GM19240 (cell line): Measurements from ENCODE around the gene SEC22B.
"Not testable (repeated sequence)": the region's sequence is repeated elsewhere in the genome, so short reads cannot be mapped to it uniquely, and the experiment has no call there.

Experiments
- DNase-seq: peaks from one replicate; pipeline ENCODE4 v3.0.0; 2011; ENCODE audit warnings: low spot score; ENCODE audit not compliant: insufficient read length

The SEC22B gene

DNA sequence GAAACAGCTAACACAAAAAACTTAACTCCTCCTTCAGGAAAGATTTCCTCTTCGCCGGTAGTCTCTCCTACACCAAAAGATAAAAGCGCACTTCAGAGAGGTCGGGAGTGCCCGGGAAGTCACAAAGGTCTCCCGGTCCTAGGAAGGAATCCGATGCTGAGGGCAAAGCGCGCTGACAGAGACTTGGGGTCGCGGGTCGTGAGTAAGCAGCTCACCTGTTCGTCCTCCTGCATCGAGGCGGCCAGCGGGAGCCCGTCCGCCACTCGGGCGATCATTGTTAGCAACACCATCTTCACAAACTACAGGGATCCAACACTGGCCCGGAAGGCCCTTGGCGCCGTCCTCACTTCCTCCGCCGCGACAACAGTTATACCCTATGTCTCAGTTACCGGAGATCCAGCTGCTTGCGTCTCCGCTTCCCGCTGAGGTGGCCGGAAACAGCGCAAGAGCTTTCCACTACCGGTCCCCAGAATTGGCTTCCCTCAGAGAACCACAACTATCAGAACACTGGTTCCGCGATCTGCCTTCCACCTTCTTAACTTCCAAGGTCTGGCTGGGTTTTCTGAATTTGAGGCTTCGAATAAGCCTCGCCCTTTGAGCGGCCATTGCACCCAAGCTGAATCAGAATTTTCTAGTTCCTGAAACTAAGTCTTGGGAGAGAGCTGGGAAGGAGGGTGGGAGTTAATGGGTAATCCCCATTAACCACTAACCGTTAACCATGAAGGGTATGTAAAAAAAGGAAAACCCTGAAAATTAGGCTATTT is at the start of gene SEC22B:
Gene SEC22B, minus strand, starts transcription at position 429 of the 764 bp plus-strand sequence. Its CDS starts 139 bp downstream, at position 290.
- DNase-seq: peak; percentile 50

DNA sequence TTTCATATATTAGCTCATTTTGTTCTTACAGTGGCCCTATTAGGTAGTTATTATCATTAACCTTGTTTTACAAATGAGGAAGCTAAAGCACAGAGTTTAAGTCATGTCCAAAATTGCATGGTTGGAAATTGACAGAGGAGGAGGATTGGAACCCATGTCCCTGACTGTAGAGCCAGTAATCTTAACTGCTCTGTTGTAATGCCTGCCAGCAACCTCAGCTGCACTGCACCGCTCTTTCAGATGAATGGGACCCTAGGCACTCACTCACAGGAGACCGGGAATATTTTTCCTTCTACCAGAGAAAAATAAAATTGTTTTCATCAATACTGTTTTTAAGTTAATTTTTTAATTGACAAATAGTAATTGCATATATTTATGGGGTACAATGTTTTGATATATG is 41.6 kb upstream of the SEC22B start:
- DNase-seq: not testable (repeated sequence)

DNA sequence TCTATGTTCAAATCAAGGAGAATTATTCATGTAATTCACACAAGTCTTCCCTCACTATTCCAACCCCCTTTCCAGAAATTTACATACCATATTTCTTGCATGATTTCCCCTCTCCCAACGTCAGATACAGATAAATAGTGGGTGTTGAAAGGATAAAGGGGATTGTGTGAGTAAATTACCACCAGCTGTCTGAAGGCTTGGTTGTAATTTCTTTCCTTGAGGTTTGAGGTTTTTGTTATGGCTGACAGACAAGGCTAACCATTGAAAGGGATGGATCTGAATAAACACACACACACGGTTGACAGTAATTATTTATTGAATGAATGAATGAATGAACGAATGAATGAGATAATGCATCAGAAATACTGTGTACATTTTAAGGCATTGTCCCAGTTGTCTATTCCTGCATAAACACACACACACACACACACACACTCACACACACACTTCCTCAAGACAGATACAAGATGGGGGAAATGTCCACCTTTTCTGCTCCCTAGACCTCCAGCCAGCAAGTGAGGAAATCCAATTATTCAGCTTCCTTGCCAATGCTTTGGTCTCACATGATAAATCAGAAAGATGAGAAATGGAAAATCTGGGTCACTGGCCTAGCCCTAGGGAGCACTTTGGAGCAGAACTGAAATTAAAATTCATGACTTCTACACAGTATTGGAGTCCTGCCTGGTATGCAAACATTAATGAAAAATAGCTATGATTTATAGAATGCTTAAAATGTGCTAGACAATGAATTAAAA is 41.0 kb upstream of the SEC22B start:
- DNase-seq: not testable (repeated sequence)

DNA sequence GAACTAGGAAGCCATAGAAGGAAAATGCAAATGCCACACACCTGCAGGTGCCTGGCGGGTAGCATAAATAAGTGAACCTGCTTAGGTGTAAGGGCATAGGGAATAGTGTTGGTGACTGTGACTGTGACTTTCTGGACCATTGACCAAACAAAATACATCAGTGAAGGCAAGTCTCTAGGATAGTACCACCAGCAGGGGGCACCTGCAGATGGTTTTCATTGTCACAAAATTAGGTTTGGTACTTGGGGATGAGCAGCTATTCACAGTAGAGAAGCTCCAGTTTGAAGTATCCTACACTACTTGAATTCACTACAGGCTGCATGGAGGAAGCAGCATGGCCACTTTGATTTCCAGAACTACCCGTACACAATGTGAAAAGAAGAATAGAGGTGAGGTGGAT is 37.3 kb upstream of the SEC22B start:
- not testable (repeated sequence) for DNase-seq

DNA sequence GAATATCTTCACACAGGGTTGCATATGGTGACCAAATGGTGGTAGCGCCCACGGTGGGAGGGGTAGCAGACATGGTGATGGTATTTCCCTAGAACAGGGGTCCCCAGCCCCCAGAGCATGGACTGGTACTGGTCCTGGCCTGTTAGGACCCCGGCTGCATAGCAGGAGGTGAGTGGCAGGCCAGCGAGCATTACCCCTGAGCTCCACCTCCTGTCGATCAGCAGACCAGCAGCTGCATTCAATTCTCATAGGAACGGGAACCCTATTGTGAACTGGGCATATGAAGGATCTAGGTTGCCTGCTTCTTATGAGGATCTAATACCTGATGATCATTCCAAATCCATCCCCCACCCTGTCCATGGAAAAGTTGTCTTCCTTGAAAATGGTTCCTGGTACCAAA is 34.4 kb upstream of the SEC22B start:
- not testable (repeated sequence) for DNase-seq

DNA sequence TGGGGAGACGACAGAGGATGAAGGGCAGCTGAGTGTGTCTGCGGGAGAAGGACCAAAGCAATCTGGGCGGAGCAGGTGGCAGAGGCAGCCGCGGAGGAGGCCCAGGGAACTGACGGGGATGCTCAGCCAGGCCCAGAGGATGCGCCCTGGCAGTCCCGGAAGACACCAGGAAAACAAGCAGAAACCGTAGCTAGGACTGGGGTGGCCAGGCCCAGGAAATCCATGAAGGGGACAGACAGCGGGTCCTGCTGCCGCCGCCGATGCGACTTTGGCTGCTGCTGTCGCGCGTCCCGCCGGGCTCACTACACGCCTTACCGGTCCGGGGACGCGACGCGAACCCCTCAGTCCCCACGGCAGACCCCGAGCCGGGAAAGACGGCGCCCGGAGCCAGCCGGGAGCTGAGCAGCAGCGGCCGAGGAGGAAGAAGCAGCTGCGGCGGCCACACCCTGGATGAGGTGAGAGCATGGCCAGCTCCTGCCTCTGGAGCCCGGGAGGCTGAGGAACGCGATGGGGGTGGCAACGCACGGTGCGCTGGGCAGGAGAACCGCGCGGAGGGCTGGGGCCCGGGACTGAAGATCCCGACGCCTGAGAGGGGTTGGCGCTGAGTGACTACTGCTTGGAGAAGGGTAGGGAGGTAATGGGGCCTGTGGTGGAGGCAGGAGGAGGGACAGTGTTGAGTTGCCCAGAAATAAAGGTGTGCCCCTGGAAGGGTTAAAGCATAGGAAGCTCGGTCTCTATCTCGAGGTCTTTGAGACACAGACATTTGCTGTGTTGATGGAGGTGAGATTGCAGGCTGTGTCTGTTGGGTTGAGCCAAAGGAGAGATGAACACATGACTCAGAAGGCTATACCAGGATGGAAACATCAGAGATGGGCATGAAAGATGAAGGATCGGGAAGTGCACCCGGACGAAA is 20.8 kb upstream of the SEC22B start:
- DNase-seq: not testable (repeated sequence)

DNA sequence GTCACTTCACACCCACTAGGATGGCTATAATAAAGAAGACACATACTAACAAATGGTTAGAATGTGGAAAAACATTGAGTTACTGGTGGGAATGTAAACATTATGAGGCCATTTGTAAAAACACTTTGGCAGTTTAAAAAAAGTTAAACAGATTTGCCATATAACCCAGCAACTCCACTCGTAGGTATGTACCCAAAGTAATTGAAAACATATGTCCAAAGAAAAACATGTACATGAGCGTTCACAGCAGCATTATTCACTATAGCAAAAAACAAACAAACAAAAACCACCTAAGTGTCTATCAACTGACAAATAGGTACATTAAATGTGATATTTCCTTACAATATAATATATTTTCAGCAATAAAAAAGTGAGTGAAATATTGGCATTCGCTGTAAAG is 12.3 kb upstream of the SEC22B start:
- DNase-seq: not testable (repeated sequence)

DNA sequence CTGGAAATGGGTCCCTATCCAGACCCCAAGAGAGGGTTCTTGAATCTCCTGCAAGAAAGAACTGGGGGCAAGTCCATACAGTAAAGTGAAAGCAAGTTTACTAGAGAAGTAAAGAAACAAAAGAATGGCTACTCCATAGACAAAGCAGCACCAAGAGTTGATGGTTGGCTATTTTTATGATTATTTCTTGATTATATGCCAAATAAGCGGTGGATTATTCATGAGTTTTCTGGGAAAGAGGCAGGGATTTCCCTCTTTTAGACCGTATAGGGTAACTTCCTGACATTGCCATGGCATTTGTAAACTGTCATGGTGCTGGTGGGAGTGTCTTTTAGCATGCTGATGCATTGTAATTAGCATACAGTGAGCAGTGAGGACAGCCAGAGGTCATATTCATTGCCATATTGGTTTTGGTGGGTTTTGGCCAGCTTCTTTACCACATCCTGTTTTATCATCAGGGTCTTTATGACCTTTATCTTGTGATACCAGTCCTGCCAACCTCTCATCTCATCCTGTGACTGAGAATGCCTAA is 5.9 kb upstream of the SEC22B start:
- DNase-seq: not testable (repeated sequence)

DNA sequence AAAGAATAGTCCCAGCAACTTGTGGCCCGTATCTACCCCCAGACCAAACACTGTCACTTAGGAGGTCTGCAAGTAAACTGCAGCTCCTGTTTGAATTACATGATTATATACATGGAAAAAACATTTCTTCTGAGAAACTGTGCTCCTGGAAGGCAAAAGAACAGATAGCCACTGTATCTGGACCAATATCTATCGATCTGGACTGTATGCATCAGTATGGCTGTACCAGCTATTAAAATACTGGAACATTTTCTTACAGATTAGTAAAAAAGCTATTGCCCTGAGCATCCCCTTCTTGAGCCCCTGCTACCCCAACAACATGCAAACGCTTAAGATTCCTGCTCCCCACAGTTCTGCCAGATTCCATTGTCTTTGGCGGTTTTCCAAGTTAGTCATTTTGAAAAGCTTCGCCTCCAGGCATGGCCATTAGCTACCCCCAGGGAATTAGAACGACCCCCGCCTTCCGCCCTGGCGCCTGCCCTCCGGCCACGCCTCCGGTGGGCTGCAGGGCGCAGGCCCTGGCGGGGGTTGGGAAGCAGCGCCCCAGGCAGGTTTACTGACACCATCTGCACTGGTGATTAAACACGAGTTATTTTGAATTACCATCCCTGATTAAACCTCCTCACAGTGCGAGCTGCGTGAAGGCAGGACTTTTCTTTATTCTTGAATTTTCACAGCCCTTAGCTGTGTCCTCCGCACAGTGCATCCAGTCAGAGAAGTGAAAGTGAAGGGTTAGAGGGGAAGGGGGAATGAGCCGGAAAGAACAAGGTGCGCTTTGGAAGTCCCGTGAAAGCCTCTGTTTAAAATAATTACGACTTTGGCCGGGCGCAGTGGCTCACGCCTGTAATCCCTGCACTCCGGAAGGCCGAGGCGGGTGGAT is 3.7 kb upstream of the SEC22B start:
- not testable (repeated sequence) for DNase-seq

DNA sequence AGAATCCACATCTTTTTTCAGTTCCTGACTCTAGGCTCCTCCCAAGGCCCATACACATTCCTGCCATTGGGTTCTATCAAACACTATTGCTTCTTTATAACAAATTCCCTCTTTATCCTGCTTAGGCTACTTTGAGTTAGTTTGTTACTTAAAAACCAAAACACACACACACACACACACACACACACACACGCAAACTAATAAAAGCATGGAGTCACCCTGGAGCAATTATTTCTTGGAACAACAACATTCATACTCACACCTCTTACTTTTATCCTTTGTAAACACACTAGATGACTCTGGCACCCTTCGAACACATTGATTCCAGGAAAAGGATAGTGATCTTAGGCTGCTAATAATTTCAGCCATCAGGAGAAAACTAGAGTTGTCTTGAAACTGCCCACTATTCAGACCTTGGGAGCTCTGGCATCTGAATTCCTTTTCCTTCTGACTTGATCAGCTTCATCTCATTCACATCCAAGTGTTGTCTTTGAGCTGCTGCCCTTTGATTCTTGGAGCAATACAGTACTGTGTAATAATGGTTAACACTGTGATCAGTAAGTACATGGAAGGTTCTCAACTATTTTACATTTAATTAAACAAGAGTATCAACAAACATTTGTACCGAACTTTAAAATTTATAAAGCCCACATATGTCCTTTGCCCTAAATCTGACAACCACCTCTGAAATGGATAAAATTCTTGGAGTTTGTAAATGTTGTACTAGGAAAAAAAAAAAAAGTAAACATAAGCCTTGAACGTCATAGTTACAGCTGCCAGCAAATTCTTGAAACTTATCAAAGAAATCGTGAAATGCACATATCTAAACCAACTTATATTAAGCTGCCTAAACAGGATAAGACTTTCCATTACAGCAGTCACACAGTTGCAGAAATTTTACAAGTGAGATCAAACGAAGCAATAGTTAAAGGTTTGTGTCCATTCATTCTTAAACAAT is 2.8 kb upstream of the SEC22B start:
- DNase-seq: no peak

DNA sequence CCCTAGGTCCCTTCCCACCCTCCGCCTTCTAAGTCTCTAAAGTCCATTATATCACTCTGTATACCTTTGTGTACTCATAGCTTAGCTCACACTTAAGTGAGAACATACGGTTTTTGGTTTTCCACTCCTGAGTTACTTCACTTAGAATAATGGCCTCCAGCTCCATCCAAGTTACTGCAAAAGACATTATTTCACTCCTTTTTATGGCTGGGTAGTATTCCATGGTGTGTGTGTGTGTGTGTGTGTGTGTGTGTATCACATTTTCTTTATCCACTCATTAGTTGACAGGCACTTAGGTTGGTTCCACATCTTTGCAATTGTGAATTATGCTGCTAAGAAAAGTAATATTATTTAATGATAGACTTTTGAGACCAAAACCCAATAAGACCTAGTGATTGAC is 1.7 kb upstream of the SEC22B start:
- not testable (repeated sequence) for DNase-seq

DNA sequence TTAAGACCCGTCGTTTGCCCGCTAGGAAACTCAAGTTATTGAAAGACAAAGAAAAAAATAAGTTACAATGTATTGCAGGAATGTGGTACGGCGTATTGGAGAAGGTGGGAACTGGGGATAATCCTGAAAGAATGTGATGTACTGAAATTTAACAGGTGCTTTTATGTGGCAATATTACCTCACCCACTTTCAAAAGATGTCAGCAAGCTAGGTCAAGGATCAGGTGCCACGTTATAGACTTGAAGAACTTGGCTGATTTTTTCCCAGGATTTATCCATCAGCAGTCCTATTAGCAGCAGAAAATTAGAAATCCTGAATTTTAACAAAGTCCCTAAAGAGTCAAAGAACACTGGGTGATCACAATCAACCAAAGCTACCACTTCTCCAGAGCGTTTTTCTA is 632 bp downstream of the SEC22B start:
- not testable (repeated sequence) for DNase-seq

DNA sequence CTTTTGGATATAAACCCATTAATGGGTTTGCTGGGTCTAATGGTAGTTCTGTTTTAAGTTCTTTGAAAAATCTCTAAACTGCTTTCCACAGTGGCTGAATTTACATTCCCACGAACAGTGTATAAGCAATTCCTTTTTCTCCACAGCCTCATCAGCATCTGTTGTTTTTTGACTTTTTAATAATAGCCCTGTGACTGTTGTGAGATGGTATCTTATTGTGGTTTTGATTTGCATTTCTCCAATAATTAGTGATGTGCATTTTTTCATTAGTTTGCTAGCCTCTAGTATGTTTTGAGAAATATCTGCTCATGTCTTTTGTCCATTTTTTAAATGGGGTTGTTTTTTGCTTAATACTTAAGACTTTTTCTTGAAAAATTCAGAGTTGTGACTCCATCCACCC is 11.6 kb downstream of the SEC22B start:
- not testable (repeated sequence) for DNase-seq

DNA sequence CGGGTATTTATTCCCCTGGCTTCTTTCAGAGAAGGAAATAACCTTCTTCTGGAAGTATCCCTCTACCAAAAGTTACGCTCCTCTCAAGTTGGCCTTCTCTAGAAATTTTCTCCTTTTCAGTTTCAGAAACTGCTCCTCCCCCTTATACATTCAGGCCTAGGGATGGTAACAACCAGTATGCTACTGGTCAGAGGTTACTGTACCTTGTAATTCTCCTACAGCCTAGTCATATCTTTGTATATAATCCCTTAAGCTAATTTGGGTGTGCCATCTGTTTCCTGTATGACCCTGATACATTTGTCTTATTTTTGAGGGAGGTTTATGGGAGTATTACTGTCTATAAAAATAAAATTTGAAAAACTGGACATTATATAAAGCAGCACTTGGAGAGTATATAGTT is 14.3 kb downstream of the SEC22B start:
- DNase-seq: not testable (repeated sequence)

DNA sequence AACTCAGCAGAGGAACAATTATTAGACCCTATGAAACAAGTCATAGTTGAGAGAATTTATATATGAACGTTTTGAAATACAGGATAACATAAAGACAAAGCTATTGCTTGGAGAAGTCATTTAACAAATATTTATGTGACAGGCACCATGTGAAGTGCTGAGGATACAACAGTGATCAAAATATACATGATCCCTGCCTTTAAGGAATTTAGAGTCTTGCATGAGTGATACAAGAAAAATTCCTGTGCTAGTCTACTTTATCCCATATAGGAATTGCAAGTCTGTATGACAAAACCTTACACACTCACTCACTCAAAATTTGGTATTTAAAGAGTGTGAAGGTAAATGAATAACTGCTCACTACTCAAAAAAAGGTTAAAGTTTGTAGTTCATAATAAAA is 17.8 kb downstream of the SEC22B start:
- DNase-seq: not testable (repeated sequence)

DNA sequence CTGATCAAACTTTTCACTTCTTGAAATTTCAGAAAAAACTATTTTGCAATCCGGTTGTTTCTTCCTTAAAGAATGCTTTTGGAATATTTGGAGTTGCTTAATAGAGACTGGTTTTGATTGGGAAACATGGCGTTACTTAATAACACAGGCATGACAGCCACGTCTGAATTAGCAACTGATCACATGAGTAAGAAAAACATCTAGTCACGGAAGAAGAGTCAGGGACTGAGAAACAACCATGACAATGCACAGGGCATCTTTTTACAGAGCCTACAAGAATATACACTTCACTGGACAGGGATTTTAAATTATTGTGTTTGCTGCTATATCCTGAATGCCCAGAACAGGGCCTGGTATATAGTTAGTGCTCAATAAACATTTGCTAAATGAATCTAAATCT is 18.2 kb downstream of the SEC22B start:
- DNase-seq: not testable (repeated sequence)

DNA sequence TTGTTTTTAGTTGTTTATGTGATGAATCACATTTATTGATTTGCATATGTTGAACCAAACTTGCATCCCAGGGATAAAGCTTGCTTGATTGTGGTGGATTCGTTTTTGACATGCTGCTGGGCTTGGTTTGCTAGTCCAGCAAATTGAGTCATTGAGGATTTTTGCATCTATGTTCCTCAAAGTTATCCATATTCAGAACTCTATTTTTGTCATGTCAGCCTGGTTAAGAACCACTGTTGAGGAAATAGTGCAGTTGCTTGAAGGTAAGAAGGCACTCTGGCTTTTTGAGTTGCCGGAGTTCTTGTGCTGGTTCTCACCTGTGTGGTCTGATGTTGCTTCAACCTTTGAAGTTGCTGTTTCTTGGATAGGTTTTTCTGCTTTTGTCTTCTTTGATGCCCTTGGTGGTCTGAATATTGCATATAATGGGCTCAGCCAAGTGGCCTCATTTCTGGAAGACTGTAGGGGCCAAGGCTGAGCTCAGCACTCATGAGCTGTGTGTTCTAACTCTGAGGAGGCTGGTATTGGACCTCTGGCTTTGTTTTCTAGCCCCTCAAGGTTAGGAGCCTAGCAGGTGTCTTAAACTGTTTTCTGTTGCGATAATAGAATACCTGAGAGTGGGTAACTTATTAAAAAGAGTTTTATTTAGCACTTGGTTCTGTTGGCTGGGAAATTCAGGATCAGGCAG is 26.0 kb downstream of the SEC22B start:
- DNase-seq: not testable (repeated sequence)

DNA sequence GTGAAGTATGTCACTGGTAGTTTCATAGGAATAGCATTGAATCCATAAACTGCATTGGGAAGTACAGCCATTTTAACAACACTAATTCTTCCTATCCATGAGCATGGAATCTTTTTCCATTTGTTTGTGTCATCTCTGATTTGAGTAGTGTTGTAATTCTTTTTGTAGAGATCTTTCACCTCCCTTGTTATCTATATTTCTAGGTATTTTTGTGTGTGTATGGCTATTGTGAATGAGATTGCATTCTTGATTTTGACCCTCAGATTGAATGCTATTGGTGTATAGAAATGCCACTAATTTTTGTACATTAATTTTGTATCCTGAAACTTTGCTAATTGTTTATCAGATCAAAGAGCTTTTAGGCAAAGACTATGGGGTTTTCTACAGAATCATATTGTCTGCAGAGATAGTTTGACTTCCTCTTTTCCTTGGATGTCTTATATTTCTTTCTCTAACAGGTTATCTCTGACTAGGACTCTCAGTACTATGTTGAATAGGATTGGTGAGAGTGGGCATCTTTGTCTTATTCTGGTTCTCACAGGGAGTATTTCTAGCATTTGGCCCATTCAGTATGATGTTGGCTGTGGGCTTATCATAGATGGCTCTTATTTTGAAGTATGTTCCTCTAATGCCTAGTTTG is 26.8 kb downstream of the SEC22B start:
- DNase-seq: not testable (repeated sequence)
